Measurements from ENCODE around the gene PSG5.
"Not testable (repeated sequence)": the region's sequence is repeated elsewhere in the genome, so short reads cannot be mapped to it uniquely, and the experiment has no call there.

The PSG5 gene

GRCh38 chr19:43181869-43182771 lies 4.2 kb downstream of the PSG5 start:
- DNase-seq (ENCODE audit: low read depth): not testable (repeated sequence)

- not testable (repeated sequence) for DNase-seq (ENCODE audit: low read depth)
Measured at GRCh38 chr19:43179569-43180147, 6.7 kb downstream of the PSG5 start.

GRCh38 chr19:43178577-43178976 lies 7.8 kb downstream of the PSG5 start:
- not testable (repeated sequence) for DNase-seq (ENCODE audit: low read depth)

- not testable (repeated sequence) for DNase-seq (ENCODE audit: low read depth)
Measured at GRCh38 chr19:43165906-43166305, 20.4 kb downstream of the PSG5 start.

GRCh38 chr19:43163135-43163534 lies 23.2 kb downstream of the PSG5 start:
- DNase-seq (ENCODE audit: low read depth): not testable (repeated sequence)

- not testable (repeated sequence) for DNase-seq (ENCODE audit: low read depth)
Measured at GRCh38 chr19:43162261-43162660, 24.1 kb downstream of the PSG5 start.

GRCh38 chr19:43152214-43152613 lies 34.1 kb downstream of the PSG5 start:
- DNase-seq (ENCODE audit: low read depth): no peak

GRCh38 chr19:43149788-43150187 lies 36.5 kb downstream of the PSG5 start:
- DNase-seq (ENCODE audit: low read depth): not testable (repeated sequence)

- DNase-seq (ENCODE audit: low read depth): no peak
Measured at GRCh38 chr19:43148233-43148632, 38.1 kb downstream of the PSG5 start.

- DNase-seq (ENCODE audit: low read depth): not testable (repeated sequence)
Measured at GRCh38 chr19:43141763-43142162, 44.6 kb downstream of the PSG5 start.

- DNase-seq (ENCODE audit: low read depth): no peak
Measured at GRCh38 chr19:43132696-43133095, 53.6 kb downstream of the PSG5 start.

- not testable (repeated sequence) for DNase-seq (ENCODE audit: low read depth)
Measured at GRCh38 chr19:43131281-43131842, 55.0 kb downstream of the PSG5 start.

GRCh38 chr19:43129197-43129596 lies 57.1 kb downstream of the PSG5 start:
- DNase-seq (ENCODE audit: low read depth): not testable (repeated sequence)

GRCh38 chr19:43127336-43127735 lies 59.0 kb downstream of the PSG5 start:
- DNase-seq (ENCODE audit: low read depth): not testable (repeated sequence)

GRCh38 chr19:43126720-43127119 lies 59.6 kb downstream of the PSG5 start:
- no peak for DNase-seq (ENCODE audit: low read depth)

GRCh38 chr19:43124360-43124759 lies 62.0 kb downstream of the PSG5 start:
- DNase-seq (ENCODE audit: low read depth): no peak

GRCh38 chr19:43120433-43121026 lies 65.8 kb downstream of the PSG5 start:
- DNase-seq (ENCODE audit: low read depth): not testable (repeated sequence)

- DNase-seq (ENCODE audit: low read depth): not testable (repeated sequence)
Measured at GRCh38 chr19:43119526-43119925, 66.8 kb downstream of the PSG5 start.

Measured in stimulated activated CD8-positive, alpha-beta memory T cell treated with anti-CD3 and anti-CD28 coated beads, Interleukin-15, amount 100 ng/mL, for 24 hours (primary cell).